Effector CD8-positive, alpha-beta T cell (primary cell): ENCODE data around the gene ZNF81.
"Not testable (repeated sequence)": the region's sequence is repeated elsewhere in the genome, so short reads cannot be mapped to it uniquely, and the experiment has no call there.

Experiments used
- DNase-seq: peaks from one replicate; lab custom pipeline; 2025; lab: John Stamatoyannopoulos, UW

ZNF81 gene

DNA sequence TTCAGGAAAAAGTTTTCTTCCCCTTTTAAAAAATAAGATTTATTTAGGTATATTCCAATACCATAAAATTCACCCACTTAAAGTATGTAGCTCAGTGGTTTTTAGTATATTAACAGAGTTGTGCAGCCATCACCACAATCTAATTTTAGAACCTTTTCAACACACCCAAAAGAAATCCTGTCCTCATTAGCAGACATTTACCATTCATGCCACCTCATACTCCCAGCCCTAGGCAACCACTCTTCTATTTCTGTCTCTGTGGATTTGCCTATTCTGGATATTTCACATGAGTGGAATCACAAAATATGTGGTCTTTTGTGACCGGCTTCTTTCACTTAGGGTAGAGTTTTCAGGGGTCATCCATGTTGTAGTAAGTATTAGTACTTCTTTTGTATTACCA, 7.4 kb downstream of the ZNF81 start:
- no peak for DNase-seq

DNA sequence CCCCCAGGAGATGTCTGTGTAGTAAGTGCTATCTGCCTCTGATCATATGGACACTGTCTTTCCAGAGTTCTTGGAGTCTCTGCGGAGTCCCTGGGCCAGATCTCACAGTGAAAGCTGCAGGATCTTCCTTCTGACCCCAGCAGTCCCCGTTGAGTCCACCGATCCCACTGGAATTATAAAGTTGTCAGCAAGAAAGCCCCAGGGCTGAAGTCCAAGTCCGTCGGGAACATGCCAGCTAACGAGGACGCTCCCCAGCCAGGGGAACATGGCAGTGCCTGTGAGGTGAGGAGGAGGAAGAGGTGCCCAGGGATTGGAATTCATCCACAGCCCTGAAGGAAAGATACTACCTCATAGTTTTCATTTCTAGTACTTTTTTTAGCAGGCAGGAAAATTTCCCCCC, 9.3 kb downstream of the ZNF81 start:
- DNase-seq: no peak

- DNase-seq: no peak
These were observed 13.1 kb downstream of the ZNF81 start for GRCh38 chrX:47849778-47850177.

DNA sequence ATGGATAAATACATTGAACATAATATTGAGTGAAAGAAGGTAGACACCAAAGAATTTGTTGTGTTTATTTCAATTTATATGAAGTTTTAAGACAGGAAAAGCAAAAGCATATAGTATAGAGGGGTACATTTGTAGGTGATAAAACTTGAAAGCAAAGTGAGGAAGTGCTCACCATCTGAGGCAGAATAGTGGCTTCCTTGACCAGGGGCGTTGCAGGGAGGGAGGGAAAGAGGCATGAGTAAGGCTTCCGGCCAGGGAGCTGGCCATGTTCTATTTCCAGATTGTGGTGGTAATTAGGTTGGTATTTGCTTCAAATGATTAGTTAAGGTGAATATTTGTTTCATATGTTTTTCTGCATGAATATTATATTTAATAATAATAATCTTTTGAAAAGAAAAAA, 13.7 kb downstream of the ZNF81 start:
- not testable (repeated sequence) for DNase-seq

DNA sequence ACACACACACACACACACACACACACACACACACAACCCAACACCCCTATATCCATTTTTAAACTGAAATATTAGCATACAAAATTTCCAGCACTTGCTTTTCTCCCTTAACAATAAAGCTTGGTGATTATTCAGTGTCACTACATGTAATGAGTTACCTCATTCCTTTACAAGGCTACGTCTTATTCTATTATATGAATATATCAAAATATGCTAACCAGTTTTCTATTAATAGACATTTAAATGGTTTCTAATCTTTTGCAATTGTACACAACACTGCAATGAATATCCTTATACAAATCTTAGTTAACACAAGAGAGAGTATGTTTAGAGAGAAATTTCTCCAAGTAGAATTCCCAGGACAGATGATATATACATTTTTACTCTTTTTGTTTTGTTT, 14.2 kb downstream of the ZNF81 start:
- no peak for DNase-seq

- peak; percentile 1 for DNase-seq
These were observed 17.8 kb downstream of the ZNF81 start for GRCh38 chrX:47854474-47854873.

DNA sequence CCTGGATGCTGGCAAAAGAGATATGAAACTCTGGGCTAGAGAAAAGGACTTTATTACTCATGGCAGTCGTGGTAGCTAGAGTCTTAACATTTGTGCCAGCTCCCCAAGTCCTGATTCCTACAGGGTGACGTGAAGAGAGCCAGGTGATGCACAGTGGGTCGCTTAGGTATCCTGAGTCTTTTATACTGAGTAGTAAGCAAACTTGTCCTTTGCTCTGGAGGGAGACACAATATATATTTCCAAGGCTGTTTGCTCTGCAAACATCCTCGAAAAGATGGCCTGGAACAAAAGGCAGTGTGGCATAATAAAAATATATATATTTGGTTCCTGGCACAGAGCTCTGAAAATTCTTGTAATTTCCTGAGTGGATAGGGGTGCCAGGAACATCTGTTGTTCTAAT, 23.0 kb downstream of the ZNF81 start:
- DNase-seq: no peak

GRCh38 chrX:47862680-47863079, 26.0 kb downstream of the ZNF81 start:
- DNase-seq: no peak

DNA sequence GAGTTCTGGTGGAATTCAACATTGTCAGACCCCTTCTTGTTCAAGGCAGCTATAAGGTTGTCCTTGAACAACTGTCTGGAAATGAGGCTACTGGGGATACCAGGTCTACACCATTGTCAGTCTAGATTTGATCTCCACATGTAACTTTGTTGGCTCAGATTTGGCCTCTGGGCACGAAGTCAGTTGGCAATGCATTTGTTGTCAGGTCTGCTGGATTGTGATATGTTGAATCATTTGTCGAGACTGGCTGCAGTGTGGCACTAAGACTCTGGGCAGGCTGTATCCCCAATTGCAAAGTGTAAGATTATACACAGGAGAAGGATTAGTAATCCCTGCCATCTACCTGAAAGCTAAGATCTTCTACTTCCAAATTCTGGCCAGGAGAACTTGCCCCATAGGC, 26.5 kb downstream of the ZNF81 start:
- no peak for DNase-seq

DNA sequence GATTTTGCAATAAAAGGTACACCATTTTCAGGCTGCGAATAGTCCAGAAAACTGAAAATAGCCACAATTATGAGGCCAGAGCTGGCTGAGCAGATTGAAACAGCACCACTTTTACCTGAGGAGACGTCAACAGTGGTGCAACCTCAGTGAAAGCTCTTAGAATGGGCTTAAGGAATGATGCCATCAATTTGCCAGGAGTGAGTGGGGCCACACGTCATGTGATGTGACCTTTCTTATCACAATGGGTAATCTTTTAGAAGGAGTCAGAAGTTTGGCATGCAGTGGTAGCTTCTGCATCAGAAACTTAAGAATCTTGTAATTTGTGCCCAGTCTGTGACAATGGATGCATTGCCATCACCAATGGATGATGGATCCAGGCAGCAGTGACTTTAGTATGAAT, 27.6 kb downstream of the ZNF81 start:
- DNase-seq: no peak

DNA sequence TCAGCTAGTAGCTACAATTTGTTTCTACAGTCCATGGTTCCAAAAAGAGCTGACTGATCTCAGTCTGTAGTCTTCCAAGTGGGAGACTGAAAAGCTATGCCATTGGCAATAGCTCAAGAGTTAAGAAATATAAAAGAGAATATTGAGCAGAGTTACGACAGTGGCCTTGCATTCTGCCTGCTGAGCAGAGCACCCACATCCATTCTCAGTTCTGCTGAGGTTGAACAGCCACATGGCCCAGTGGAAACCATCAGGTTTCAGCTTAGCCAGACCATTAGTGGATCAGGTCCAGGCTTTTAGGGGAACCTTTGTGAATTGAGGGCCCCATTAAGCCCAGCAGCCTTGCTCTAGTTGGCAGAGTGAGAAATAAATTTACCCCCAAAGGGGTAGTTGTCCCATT, 28.1 kb downstream of the ZNF81 start:
- DNase-seq: no peak

- no peak for DNase-seq
These were observed 36.4 kb downstream of the ZNF81 start for GRCh38 chrX:47873123-47873522.

GRCh38 chrX:47877327-47877726, 40.6 kb downstream of the ZNF81 start:
- DNase-seq: no peak

GRCh38 chrX:47878198-47878597, 41.5 kb downstream of the ZNF81 start:
- DNase-seq: no peak

DNA sequence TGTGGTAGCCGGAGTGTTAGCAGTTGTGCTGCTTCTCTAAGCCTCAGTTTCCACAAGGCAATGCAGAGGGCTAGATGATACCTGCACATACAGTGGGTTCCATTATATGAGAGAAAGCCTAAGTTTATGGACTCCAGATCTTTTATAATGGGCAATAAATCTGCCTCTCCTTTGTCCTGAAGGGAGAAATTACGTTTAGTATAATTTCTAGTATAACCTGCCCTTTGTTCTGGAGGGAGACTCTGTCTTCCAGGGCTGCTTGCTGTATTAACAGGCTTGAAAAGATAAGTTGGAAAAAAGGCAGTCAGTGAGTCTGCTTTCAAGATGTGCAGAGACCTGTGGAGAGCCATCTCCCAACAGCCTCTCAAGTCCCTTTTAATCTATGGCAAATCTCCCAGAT, 42.8 kb downstream of the ZNF81 start:
- DNase-seq: no peak

DNA sequence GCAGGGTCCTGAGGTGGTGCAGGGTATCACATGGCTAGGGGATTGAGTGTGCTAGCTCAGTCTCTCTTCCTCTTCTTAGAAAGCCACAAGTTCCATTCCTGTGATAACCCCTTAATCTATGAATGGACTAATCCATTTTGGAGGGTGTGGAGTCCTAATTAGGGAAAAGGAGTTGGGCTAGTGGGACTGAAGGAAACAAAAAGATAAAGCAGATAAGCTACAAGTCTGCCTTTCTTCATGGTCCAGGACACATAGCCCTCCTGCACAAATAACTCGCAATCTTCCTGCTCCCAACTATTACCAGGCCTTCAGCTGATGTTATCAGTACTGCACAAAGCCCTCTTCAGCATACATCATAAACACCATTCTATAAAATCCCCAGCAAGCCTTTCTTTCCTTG, 44.2 kb downstream of the ZNF81 start:
- no peak for DNase-seq

DNA sequence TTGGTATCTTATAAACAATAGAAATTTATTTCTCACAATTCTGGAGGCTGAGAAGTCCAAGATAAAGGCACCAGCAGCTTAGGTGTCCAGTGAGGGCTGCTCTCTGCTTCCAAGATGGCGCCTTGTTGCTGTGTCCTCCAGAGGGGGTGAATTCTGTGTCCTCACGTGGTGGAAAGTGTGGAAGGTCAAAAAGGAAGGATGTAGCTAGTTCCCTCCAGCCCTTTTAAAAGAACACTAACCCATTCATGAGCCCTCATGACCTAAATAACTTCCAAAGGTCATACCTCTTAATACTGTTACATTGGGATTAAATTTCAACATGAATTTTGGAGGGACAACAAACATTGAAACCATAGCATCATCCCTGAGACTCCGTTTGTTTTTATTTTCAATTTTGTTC, 48.8 kb downstream of the ZNF81 start:
- no peak for DNase-seq

DNA sequence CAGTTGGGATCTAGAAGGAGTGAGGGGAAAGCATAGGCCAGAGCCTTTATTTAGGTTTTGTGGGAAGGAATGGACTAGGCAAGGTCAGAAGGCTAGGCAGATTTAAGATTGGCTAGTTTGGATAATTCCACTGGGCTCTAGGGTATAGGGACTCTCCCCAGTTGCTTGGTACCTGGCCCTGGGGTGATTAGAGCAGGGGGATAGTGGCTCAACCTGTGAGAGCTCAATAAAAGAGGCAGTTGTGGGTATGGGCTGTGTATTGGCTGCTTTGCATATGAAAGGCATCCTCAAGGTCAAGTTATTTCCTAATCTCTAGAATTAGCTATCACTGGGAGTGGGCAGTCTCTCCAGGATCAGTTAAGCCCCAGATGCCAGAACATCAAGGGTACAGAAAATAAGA, 61.3 kb downstream of the ZNF81 start:
- no peak for DNase-seq

DNA sequence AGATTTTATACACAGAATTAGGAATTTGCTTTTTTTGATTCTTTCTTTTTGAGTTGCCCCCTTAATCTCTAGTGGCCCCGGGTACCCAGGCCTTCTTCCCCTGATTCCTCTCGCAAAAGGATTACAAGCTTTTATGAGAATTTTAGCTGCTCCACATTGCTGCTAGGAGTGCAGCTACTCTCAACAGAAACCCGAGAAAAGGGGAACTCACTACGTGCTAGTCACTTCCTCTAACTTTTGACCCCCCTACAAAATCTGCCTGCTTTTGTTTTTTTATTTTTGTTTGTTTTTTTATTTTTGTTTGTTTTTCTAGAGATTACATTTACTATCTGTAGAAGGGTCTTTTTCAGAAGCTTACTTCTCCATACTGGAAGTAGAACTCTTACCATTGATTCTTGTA, 64.1 kb downstream of the ZNF81 start:
- no peak for DNase-seq

GRCh38 chrX:47902161-47902560, 65.5 kb downstream of the ZNF81 start:
- no peak for DNase-seq

- DNase-seq: no peak
These were observed 79.3 kb downstream of the ZNF81 start for GRCh38 chrX:47915886-47916493.

- no peak for DNase-seq
These were observed 81.6 kb downstream of the ZNF81 start for GRCh38 chrX:47918274-47918673.

GRCh38 chrX:47927212-47927611, 90.5 kb downstream of the ZNF81 start:
- no peak for DNase-seq

GRCh38 chrX:47931970-47932369, 95.3 kb downstream of the ZNF81 start:
- DNase-seq: not testable (repeated sequence)

DNA sequence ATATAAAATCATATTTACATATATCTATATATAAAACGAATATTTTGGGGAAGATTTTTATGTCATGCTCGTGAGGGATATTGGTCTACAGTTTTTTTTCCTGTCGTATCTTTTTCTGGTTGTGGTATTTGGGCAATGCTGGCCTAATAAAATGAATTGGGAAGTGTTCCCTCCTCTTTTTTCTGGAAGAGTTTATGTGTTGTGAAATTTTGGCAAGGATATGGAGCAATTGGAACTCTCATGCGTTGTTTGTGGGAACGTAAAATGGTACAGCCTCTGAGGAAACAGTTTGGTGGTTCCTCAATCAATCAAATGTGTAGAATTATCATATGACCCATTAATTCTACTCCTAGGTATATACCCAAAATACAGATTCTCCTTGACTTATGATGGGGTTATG, 97.2 kb downstream of the ZNF81 start:
- DNase-seq: no peak
